K562 treated with DMSO at 1 percent for 24 hours (cell line): ENCODE data around the gene TWF2. TPM values are rescaled to one million over a fixed set of nuclear protein-coding genes. Genes with fewer than 3 reads are reported as not detected.

Source experiments
- total RNA-seq: library from RNA; unstranded; fragments of 300-600 nt; gene quantifications from 2 replicates; pipeline ENCODE4 v1.2.3, GENCODE V29; 2022; ENCODE audit warnings: low read depth; ENCODE audit not compliant: insufficient read depth

Gene TWF2
- 179 and 188 TPM in 2 replicates for total RNA-seq

DNA sequence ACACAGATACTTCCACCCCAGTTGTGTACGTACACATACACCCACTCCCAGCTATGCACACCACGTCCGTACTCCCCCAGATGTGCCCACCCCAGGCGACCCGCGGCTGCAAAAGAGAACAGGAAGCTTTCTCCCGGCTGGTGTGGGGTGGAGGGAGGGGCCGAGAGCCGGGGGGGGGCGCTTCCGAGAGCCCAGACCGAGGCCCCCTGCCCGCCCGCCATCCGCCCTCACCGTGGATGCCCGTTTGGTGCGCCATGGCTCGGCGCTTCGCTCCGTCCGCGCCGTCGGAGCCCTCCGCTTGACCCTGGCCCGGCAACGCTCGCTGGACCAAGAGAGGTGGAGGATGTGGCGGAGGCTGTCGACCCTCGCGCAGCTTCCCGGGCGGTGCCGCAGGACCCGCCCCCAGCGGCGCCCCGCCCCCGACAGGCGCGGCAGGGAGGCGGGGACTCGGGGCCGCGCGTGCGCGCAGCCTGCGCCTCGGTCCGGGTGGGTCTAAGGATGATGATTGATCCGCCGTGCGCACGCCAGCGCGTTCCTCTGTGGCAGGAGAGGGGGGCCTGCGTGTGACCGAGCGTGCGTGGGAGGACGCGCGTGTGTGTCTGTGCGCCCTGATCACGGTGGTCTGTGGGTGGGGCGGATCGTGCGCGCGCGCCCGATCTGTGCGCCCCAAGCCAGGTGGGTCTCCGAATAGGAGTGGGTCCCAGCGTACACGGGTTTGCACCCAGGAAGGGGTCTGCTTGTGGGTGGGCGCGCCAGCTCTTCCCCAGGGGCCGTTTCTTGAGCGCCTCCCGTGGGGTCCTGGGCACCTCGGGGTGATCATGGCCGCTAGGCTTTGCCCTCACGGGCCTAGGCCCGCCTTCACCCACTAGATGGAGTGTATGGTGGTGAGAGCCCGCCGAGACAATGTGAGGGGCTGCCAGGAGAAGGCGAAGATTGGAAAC is at the start of gene TWF2:
Gene TWF2 (minus strand): TSS at position 398 of the 941 bp plus-strand sequence. CDS start 142 bp downstream, at position 256.

DNA sequence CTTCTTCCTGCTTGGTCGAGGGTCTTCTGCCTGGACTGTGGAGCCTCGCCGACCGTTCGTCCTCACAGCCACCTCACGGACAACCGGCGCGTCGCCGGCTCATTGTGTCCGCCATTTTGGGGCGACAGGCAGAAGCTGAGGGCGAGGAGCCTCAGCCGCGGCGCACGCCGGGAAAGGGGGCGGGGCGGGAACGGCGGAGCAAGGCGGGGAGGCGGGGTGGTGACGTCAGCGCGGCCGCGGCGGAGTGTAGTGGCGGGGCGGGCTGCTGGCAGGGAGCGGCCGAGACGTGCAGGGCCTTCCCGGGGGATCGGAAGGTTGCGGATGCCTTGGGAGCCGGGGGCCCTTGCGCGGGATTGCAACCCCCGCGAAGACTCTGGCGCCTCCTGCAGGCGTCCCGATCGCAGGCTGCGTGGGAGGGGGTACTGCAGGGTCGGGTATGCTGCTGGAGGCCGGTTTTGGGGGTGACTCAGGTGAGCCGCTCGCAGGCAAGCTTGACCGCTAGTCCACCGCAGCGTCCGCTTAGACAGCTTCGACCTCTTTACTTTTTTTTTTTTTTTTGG is 39.6 kb upstream of the TWF2 start, which contains the start of gene WDR82:
Gene WDR82 (minus strand): TSS at position 140 of the 560 bp plus-strand sequence. CDS start 288 bp downstream, outside the sequence.

DNA sequence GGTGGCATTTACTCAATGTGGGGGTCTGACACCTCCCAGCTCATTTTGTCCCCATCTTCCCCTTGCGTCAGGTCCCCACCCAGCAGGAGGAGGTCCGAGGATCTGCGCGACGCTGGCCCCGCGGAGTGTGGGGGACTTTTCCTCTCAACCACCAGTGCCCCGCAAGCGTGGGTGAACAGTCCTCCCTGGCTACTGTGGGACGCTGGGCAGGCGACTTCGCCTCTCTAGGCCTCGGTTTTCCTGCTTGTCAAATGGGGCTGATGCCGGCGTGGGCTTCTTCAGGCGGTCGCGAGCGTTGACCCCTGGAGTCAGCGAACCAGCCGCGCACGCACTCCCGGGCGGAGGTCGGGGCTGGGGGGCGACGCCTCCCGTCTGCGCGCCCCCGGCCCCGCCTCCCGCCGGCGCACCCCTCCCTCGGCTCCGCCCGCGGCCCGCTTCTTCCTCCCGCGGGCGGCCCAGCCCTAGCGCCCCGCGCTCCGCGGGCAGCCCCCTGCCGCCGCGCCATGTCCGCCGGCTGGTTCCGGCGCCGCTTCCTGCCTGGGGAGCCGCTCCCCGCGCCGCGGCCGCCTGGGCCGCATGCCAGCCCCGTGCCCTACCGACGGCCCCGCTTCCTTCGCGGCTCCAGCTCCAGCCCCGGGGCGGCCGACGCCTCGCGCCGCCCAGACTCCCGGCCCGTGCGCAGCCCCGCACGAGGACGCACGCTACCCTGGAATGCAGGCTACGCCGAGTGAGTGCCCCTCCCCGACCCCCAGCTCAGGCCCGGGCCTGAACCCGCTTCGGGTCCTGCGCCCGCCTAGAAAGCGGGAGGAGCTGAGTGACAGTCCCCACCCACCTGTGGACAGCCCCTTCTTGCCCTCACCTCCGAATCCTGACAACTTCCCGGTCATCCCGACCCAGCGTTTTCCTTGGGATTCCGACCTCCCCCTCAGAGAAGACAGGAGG is 6.6 kb upstream of the TWF2 start, which contains the start of gene PPM1M:
Gene PPM1M (plus strand): TSS at position 438 of the 942 bp plus-strand sequence. CDS start 66 bp downstream, at position 504.

DNA sequence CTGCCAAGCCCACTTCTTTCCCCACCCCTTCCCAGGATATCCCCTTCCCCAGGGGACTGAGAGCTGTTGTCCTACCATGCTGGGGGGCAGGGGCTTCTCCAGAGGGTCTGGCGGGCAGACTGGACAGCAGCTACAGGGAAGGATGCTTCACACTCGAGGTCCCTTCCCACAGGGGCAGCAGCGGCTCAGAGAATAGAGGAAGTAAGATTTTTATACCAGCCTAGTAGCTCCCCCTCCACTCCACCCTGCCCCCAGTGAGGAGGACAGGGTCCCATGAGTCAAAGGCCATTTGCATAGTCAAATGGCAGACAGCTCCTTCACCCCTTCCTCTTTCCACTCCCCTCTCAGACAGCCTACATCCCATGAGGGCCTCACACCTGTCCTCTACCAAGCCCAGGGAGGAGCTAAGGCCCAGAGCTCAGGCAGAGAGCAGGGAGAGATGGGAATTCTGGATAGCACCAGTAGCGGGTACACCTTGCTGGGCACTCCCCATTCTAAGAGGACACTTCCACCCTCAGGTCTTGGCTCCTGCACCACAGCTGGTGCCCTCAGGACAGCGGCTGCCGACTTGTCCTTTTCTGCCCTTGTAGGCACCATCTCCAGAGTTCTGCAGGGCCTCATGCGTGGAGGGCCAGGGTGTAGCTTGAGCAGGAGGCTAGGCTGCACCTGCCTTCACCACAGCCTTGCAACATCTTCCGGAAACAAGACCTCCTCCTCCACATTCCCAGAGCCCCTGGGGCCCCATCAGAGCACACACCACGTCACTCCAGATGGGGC is 13.3 kb downstream of the TWF2 start, which contains the start of gene TLR9:
Gene TLR9 (minus strand): TSS at position 194 of the 777 bp plus-strand sequence. CDS start 116 bp downstream, at position 78.

DNA sequence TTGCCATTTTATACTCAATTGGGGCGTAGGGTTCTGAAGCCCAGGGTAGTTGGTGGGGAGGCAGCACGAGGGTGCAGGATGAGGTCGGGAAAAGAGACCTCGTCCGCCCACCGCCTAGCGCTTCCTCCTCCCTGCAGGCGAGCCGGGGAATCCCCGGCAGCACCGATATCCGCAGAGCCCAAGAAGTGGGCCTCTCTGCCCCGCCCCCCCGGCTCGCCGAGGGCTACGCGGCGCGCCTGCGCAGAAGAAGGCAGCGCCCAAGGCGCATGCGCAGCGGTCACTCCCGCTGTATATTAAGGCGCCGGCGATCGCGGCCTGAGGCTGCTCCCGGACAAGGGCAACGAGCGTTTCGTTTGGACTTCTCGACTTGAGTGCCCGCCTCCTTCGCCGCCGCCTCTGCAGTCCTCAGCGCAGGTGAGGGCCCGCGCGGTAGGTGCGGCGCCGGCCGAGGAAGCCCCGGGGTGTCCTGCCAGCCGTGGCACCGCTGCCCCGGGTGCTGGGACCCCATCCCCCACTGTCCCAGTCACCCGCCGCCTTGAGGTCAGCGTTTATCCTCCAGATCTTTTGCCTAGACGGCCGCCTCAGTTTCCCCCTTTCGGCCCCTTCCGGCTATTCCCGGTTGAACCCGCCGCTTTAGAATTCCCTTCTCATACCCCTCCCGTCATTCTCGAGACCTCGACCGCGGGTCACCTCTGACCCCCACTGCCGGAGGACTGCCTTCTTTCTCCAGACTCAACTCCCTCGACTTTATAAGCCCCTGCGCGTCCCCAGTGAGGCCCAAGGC is 40.9 kb downstream of the TWF2 start, which contains the start of gene ALAS1:
Gene ALAS1 (plus strand): TSS at position 319 of the 784 bp plus-strand sequence. CDS start 1,082 bp downstream, outside the sequence.

Other genes with a start within 250 kb of the TWF2 start
- gene RPL29, start 243.3 kb downstream of the TWF2 start, total RNA-seq: 2,372 and 2,568 TPM in 2 replicates
- gene DUSP7, start 182.6 kb downstream of the TWF2 start, total RNA-seq: 8.3 and 9.0 TPM in 2 replicates
- 29.6 and 34.3 TPM in 2 replicates for gene POC1A, start 84.7 kb downstream of the TWF2 start, total RNA-seq
- 51.2 and 56.3 TPM in 2 replicates for gene ALAS1, start 41.0 kb downstream of the TWF2 start, total RNA-seq
- gene TLR9, start 13.5 kb downstream of the TWF2 start, total RNA-seq: 0.14 TPM in 1 of 2 replicates, not detected in the other
- gene PPM1M, start 6.6 kb upstream of the TWF2 start, total RNA-seq: 17.5 and 19.8 TPM in 2 replicates
- 27.6 and 31.4 TPM in 2 replicates for gene WDR82, start 39.5 kb upstream of the TWF2 start, total RNA-seq
- gene GLYCTK, start 48.7 kb upstream of the TWF2 start, total RNA-seq: 3.7 and 4.9 TPM in 2 replicates
- 0.88 and 1.4 TPM in 2 replicates for gene DNAH1, start 77.2 kb upstream of the TWF2 start, total RNA-seq
- gene BAP1, start 170.8 kb upstream of the TWF2 start, total RNA-seq: 65.8 and 72.0 TPM in 2 replicates
- gene PHF7, start 171.5 kb upstream of the TWF2 start, total RNA-seq: 19.6 and 22.2 TPM in 2 replicates
- 0.13 TPM in 1 of 2 replicates, not detected in the other for gene SEMA3G, start 205.9 kb upstream of the TWF2 start, total RNA-seq
- gene TNNC1, start 214.9 kb upstream of the TWF2 start, total RNA-seq: not detected in 2 replicates
- 44.8 and 46.3 TPM in 2 replicates for gene NISCH, start 216.4 kb upstream of the TWF2 start, total RNA-seq